ENCODE measurements around the gene NCOA3. TPM values are rescaled to one million over a fixed set of nuclear protein-coding genes. Genes with fewer than 3 reads are reported as not detected.
A peak's percentile ranks its signal among the peaks of the same experiment; 100 is the strongest.

NCOA3 gene
- polyA plus RNA-seq, 3 donors: 13.5 to 21.8 (median 21.3) TPM

GRCh38 chr20:47678536-47678935 lies 176.8 kb downstream of the NCOA3 start:
- Mint-ChIP-seq H3K4me1 (no peaks in the 10 kb centered on the region), H3K27ac (peak overlapping the region in 1 of 7 donors; percentile 29), H3K36me3 (peaks cover 93 to 99% of the 10 kb centered on the region in 2 donors), H3K4me3 (no peak overlapping the region), H3K27me3 (ENCODE audit: low read depth in 3 of 3) (peaks cover 0 to 5% (median 0%) of the 10 kb centered on the region in 3 donors), H3K9me3 (peaks cover 0 to 4% (median 0%) of the 10 kb centered on the region in 7 donors)
- Histone ChIP-seq H3K9me3 (replicated peaks in 1 of 2; ENCODE audit: control insufficient read depth in 1 of 2, insufficient read depth in 1 of 2, low read length in 2 of 2) (no peaks in the 10 kb centered on the region), H3K9ac (ENCODE audit: insufficient read depth, low read length, poor library complexity, severe bottlenecking) (no peak overlapping the region), H3K27me3 (ENCODE audit: control insufficient read depth in 2 of 2, insufficient read depth in 2 of 2, low read length in 2 of 2) (no peaks in the 10 kb centered on the region), H3K36me3 (replicated peaks in 1 of 2; ENCODE audit: control insufficient read depth in 1 of 2, insufficient read depth in 2 of 2, low read length in 2 of 2) (peaks cover 92 to 100% of the 10 kb centered on the region in 2 donors), H3K27ac (ENCODE audit: low read depth in 1 of 2, low read length in 2 of 2) (no peak overlapping the region), H3K4me2 (replicated peaks; ENCODE audit: extremely low read depth, low read length, poor library complexity, severe bottlenecking) (no peak overlapping the region), H2AFZ (ENCODE audit: insufficient read depth, low read depth, low read length, poor library complexity, severe bottlenecking) (no peak overlapping the region), H3K79me2 (ENCODE audit: insufficient read depth, low read length) (no peaks in the 10 kb centered on the region), H4K20me1 (ENCODE audit: insufficient read depth, low read length) (peaks cover 100% of the 10 kb centered on the region), H3K4me1 (ENCODE audit: control insufficient read depth in 1 of 2, insufficient read depth in 2 of 2, low read length in 2 of 2) (no peaks in the 10 kb centered on the region), H3K4me3 (replicated peaks in 1 of 3; ENCODE audit: low read depth in 2 of 3, low read length in 3 of 3) (no peak overlapping the region)
- intact Hi-C loops (cut with micrococcal nuclease): no loop called here
- no peak for DNase-seq
- no peak for TF ChIP-seq CTCF (IDR thresholded peaks at IDR 0.05)
- WGBS (ENCODE audit: insufficient coverage): 97% methylated on average over 17 of the region's 17 CpGs

GRCh38 chr20:47679462-47679861 lies 177.8 kb downstream of the NCOA3 start:
- Mint-ChIP-seq H3K27me3 (ENCODE audit: low read depth in 3 of 3) (peaks cover 0 to 5% (median 1%) of the 10 kb centered on the region in 3 donors), H3K27ac (peak overlapping the region in 2 of 7 donors; percentile 4 to 63), H3K36me3 (peaks cover 94 to 99% of the 10 kb centered on the region in 2 donors), H3K4me3 (no peak overlapping the region), H3K9me3 (peaks cover 0 to 4% (median 0%) of the 10 kb centered on the region in 7 donors), H3K4me1 (no peaks in the 10 kb centered on the region)
- no peaks in the 10 kb centered on the region for H3K79me2 ChIP-seq (ENCODE audit: insufficient read depth, low read length)
- no peaks in the 10 kb centered on the region for H3K9me3 ChIP-seq (replicated peaks in 1 of 2; ENCODE audit: control insufficient read depth in 1 of 2, insufficient read depth in 1 of 2, low read length in 2 of 2)
- H3K27me3 ChIP-seq (ENCODE audit: control insufficient read depth in 2 of 2, insufficient read depth in 2 of 2, low read length in 2 of 2): no peaks in the 10 kb centered on the region
- no peak overlapping the region for H3K27ac ChIP-seq (ENCODE audit: low read depth in 1 of 2, low read length in 2 of 2)
- H3K9ac ChIP-seq (ENCODE audit: insufficient read depth, low read length, poor library complexity, severe bottlenecking): no peak overlapping the region
- H3K4me2 ChIP-seq (replicated peaks; ENCODE audit: extremely low read depth, low read length, poor library complexity, severe bottlenecking): no peak overlapping the region
- H3K4me3 ChIP-seq (replicated peaks in 1 of 3; ENCODE audit: low read depth in 2 of 3, low read length in 3 of 3): no peak overlapping the region
- DNase-seq: no peak
- intact Hi-C loops (cut with micrococcal nuclease): no loop called here
- no peaks in the 10 kb centered on the region for H3K4me1 ChIP-seq (ENCODE audit: control insufficient read depth in 1 of 2, insufficient read depth in 2 of 2, low read length in 2 of 2)
- H4K20me1 ChIP-seq (ENCODE audit: insufficient read depth, low read length): peaks cover 100% of the 10 kb centered on the region
- TF ChIP-seq CTCF (IDR thresholded peaks at IDR 0.05): no peak
- H2AFZ ChIP-seq (ENCODE audit: insufficient read depth, low read depth, low read length, poor library complexity, severe bottlenecking): no peak overlapping the region
- WGBS (ENCODE audit: insufficient coverage): 96% methylated on average over 3 of the region's 4 CpGs
- peaks cover 91 to 100% of the 10 kb centered on the region in 2 donors for H3K36me3 ChIP-seq (replicated peaks in 1 of 2; ENCODE audit: control insufficient read depth in 1 of 2, insufficient read depth in 2 of 2, low read length in 2 of 2)

Data from CD14-positive monocyte (primary cell).